ENCODE data around the gene DCC. TPM values are rescaled to one million over a fixed set of nuclear protein-coding genes. Genes with fewer than 3 reads are reported as not detected.

The DCC gene
- total RNA-seq, 1 experiment from 2014 or later, result not detected

DNA sequence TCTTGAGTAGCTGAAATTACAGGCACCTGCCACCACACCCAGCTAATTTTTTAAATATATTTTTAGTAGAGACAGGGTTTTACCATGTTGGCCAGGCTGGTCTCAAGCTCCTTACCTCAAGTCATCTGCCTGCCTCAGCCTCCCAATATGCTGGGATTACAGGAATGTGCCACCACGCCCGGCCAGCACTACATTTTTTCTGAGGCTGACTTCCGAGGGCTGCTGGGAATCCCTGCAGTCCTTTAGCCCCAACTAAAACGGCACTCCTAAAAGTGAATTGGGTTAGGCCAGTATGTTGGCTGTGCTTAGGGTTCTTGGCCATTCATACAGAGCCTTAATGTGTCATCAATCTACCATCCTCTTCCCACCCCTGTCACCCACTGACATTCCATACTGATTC is 375.4 kb downstream of the DCC start:
- BruUV-seq (replicated peaks), result no TSS peak
- no peaks in the 10 kb centered on the region for H4K20me1 ChIP-seq (ENCODE audit: insufficient read depth)
- ChIA-PET POLR2A (no interaction called here), RAD21 (ENCODE audit: low non-redundant PET in 1 of 2, low total read pairs in 2 of 2, uncharacterized antibody in 2 of 2, unreplicated experiment in 2 of 2) (no interaction called here), CTCF (no interaction called here)
- no peak overlapping the region for H3K27ac ChIP-seq (ENCODE audit: low read depth, low read length)
- H3K4me2 ChIP-seq (ENCODE audit: low read length), result no peak overlapping the region
- TF ChIP-seq EGR1 (IDR thresholded peaks at IDR 0.05; ENCODE audit: low read depth), result no peak
- TF ChIP-seq REST (IDR thresholded peaks at IDR 0.05; ENCODE audit: low read depth), result no peak
- no peak for TF ChIP-seq SRF (IDR thresholded peaks at IDR 0.05; ENCODE audit: low read depth)
- TF ChIP-seq, protein P1, sequence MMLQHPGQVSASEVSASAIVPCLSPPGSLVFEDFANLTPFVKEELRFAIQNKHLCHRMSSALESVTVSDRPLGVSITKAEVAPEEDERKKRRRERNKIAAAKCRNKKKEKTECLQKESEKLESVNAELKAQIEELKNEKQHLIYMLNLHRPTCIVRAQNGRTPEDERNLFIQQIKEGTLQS (IDR thresholded peaks at IDR 0.05), result no peak
- TF ChIP-seq SIN3A (IDR thresholded peaks at IDR 0.05; ENCODE audit: low read depth), result no peak
- TF ChIP-seq TCF7L2 (IDR thresholded peaks at IDR 0.05; ENCODE audit: borderline replicate concordance, extremely low read depth, insufficient read depth, insufficient read length), result no peak
- TF ChIP-seq CTCF (IDR thresholded peaks at IDR 0.05 in 2 of 3, conservative IDR thresholded peaks at IDR 0.05 in 1 of 3; ENCODE audit: borderline replicate concordance in 1 of 3, insufficient read depth in 1 of 3, low read depth in 2 of 3, low read length in 2 of 3), result no peak
- ATAC-seq (no peak), DNase-seq (ENCODE audit: low read depth, low spot score) (no peak)
- H3K4me1 ChIP-seq (ENCODE audit: control insufficient read depth in 1 of 2, insufficient read depth in 2 of 2, low read length in 2 of 2), result no peaks in the 10 kb centered on the region
- no peaks in the 10 kb centered on the region for H3K79me2 ChIP-seq (ENCODE audit: insufficient read depth, low read length)
- no peaks in the 10 kb centered on the region for H3K36me3 ChIP-seq (ENCODE audit: control insufficient read depth in 1 of 2, insufficient read depth in 2 of 2, low read length in 2 of 2)
- no peaks in the 10 kb centered on the region for H3K27me3 ChIP-seq (ENCODE audit: insufficient read depth, low read length)
- H2AFZ ChIP-seq (ENCODE audit: low read depth, low read length, poor library complexity, severe bottlenecking), result no peak overlapping the region
- peaks cover 6 to 23% of the 10 kb centered on the region in 2 experiments; a peak in 2 of 4 replicates for H3K9me3 ChIP-seq (ENCODE audit: control insufficient read depth in 1 of 2, insufficient read depth in 1 of 2, low read depth in 1 of 2, low read length in 2 of 2)
- no peak overlapping the region for H3K9ac ChIP-seq (ENCODE audit: low read length)
- H3K4me3 ChIP-seq (replicated peaks in 1 of 2; ENCODE audit: low read depth in 1 of 2, low read length in 2 of 2), result no peak overlapping the region
- H3K9me2 ChIP-seq (ENCODE audit: insufficient read depth), result no peaks in the 10 kb centered on the region
- intact Hi-C loops (cut with micrococcal nuclease), result no loop called here

All from HCT116 (cell line).